HepG2 (cell line): ENCODE results near the gene VEGFA. TPM values are rescaled to one million over a fixed set of nuclear protein-coding genes. Genes with fewer than 3 reads are reported as not detected.
A peak's percentile ranks its signal among the peaks of the same experiment; 100 is the strongest.

Source experiments
- BRD4 ChIP-seq: sonication (generic); formaldehyde crosslinking; IDR thresholded peaks from 2 replicates; pipeline ENCODE4 v1.4.0; 2020; ENCODE audit warnings: missing genetic modification reagents
- DNMT1 ChIP-seq: sonication (generic); formaldehyde crosslinking; IDR thresholded peaks from 2 replicates; pipeline ENCODE4 v1.5.1; 2020; ENCODE audit warnings: mild to moderate bottlenecking, missing genetic modification reagents
- FOXC1 ChIP-seq: sonication (generic); formaldehyde crosslinking; IDR thresholded peaks from 2 replicates; pipeline ENCODE4 v1.8.0; 2022; ENCODE audit warnings: mild to moderate bottlenecking, missing genetic modification reagents, borderline replicate concordance
- GATAD1 ChIP-seq: IDR thresholded peaks from 2 replicates; pipeline ENCODE4 v1.6.1; 2016; ENCODE audit warnings: missing genetic modification reagents, missing compliant biosample characterization
- GLI4 ChIP-seq: sonication (generic); formaldehyde crosslinking; IDR thresholded peaks from 2 replicates; pipeline ENCODE4 v1.5.1; 2020; ENCODE audit warnings: missing genetic modification reagents, mild to moderate bottlenecking, moderate library complexity, borderline replicate concordance
- IKZF4 ChIP-seq: sonication (generic); formaldehyde crosslinking; IDR thresholded peaks from 2 replicates; pipeline ENCODE4 v1.5.1; 2020; ENCODE audit warnings: borderline replicate concordance, mild to moderate bottlenecking, low read depth, missing genetic modification reagents; ENCODE audit errors: not compliant biosample characterization
- KDM1A ChIP-seq: IDR thresholded peaks from 2 replicates; pipeline ENCODE4 v1.6.1; 2016; ENCODE audit warnings: missing compliant biosample characterization
- KMT2B ChIP-seq: IDR thresholded peaks from 2 replicates; pipeline ENCODE4 v1.6.1; 2016; ENCODE audit warnings: missing genetic modification reagents, missing compliant biosample characterization
- NFE2 ChIP-seq: sonication (generic); formaldehyde crosslinking; IDR thresholded peaks from 2 replicates; pipeline ENCODE4 v1.4.0; 2020; ENCODE audit warnings: missing genetic modification reagents
- REL ChIP-seq: sonication (generic); formaldehyde crosslinking; conservative IDR thresholded peaks from 2 replicates; pipeline ENCODE4 v1.8.0; 2022; ENCODE audit warnings: mild to moderate bottlenecking, missing genetic modification reagents, moderate library complexity
- SRSF1 ChIP-seq: fragments of 200-400 bp; formaldehyde crosslinking; optimal IDR thresholded peaks from 2 replicates; pipeline ENCODE3; 2017; ENCODE audit warnings: mild to moderate bottlenecking, low read depth, low read length, moderate library complexity
- STAG1 ChIP-seq: sonication (generic); formaldehyde crosslinking; IDR thresholded peaks from 2 replicates; pipeline ENCODE4 v1.4.0; 2020; ENCODE audit warnings: missing genetic modification reagents
- SUZ12 ChIP-seq: fragments of 150-350 bp; IDR thresholded peaks from 2 replicates; pipeline ENCODE4 v1.6.1; 2014; ENCODE audit warnings: low read depth, low read length
- ZFYVE20 ChIP-seq: sonication (generic); formaldehyde crosslinking; IDR thresholded peaks from 2 replicates; pipeline ENCODE4 v1.8.0; 2023; ENCODE audit warnings: low read depth, mild to moderate bottlenecking, moderate library complexity, missing genetic modification reagents, borderline replicate concordance
- ZNF282 ChIP-seq: fragments of 450-650 bp; IDR thresholded peaks from 2 replicates; pipeline ENCODE4 v1.6.1; 2018; ENCODE audit not compliant: partially characterized antibody
- ZNF3 ChIP-seq: IDR thresholded peaks from 2 replicates; pipeline ENCODE4 v1.7.0; 2017; ENCODE audit warnings: inconsistent platforms
- ZNF543 ChIP-seq: sonication (generic); formaldehyde crosslinking; IDR thresholded peaks from 2 replicates; pipeline ENCODE4 v1.4.0; 2020; ENCODE audit warnings: mild to moderate bottlenecking, missing genetic modification reagents
- ZNF614 ChIP-seq: IDR thresholded peaks from 2 replicates; pipeline ENCODE4 v1.6.1; 2018; ENCODE audit warnings: missing biosample characterization, missing genetic modification reagents, inconsistent platforms, borderline replicate concordance
- ZNF687 ChIP-seq: sonication (generic); formaldehyde crosslinking; IDR thresholded peaks from 2 replicates; pipeline ENCODE4 v1.5.1; 2020; ENCODE audit warnings: mild to moderate bottlenecking, missing genetic modification reagents, moderate library complexity
- ZNF761 ChIP-seq: sonication (generic); formaldehyde crosslinking; conservative IDR thresholded peaks from 2 replicates; pipeline ENCODE4 v1.4.0; 2020; ENCODE audit warnings: mild to moderate bottlenecking, missing genetic modification reagents
- ZSCAN22 ChIP-seq: sonication (generic); formaldehyde crosslinking; IDR thresholded peaks from 2 replicates; pipeline ENCODE4 v1.4.0; 2020; ENCODE audit warnings: mild to moderate bottlenecking, missing genetic modification reagents
- polyA plus RNA-seq, 8 experiments: library from polyadenylated mRNA; depleted of rRNA in 3 of 8; stranded (reverse) in 7 of 8; unstranded in 1 of 8; fragments of >200 nt; fragmentation: Illumina TruSeq in 4 of 8; extraction: Trizol in 4 of 8; gene quantifications; 2 replicates each; pipeline versions ENCODE4 v1.2.1 to v1.2.3, GENCODE V29; 2011 to 2016; ENCODE audit warnings: low read depth in 4 of 8, missing spikeins in 1 of 8, mixed read lengths in 1 of 8; ENCODE audit not compliant: insufficient read depth in 1 of 8
- total RNA-seq, 5 experiments: library from RNA; depleted of rRNA; stranded (reverse); fragments of >200 nt; fragmentation: Illumina TruSeq; extraction: Trizol; gene quantifications; 2 replicates each; pipeline ENCODE4 v1.2.3, GENCODE V29; 2016; ENCODE audit warnings: low read depth in 1 of 5
- TF ChIP-seq, protein P1 (sequence below): IDR thresholded peaks from 2 replicates; pipeline ENCODE4 v1.6.1; 2012; ENCODE audit warnings: inconsistent platforms
- TF ChIP-seq, protein P2 (sequence below): sonication (generic); formaldehyde crosslinking; IDR thresholded peaks from 2 replicates; pipeline ENCODE4 v1.4.0; 2020; ENCODE audit warnings: missing genetic modification reagents
- TF ChIP-seq, protein P3 (sequence below): sonication (generic); formaldehyde crosslinking; IDR thresholded peaks from 2 replicates; pipeline ENCODE4 v1.5.0; 2020; ENCODE audit warnings: mild to moderate bottlenecking, missing genetic modification reagents

The VEGFA gene
- total and polyA plus RNA-seq, 2 of the 13 experiments (the other 11 are each of a cell fraction or from before 2014, with no cell fraction given), result 68.1 to 629 TPM

- TF ChIP-seq, protein P1, sequence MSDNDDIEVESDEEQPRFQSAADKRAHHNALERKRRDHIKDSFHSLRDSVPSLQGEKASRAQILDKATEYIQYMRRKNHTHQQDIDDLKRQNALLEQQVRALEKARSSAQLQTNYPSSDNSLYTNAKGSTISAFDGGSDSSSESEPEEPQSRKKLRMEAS, result no peak
- TF ChIP-seq KDM1A (CRISPR knock-in tag), result peak; percentile 71; the same call in 1 of the 2 replicates
- TF ChIP-seq ZNF614 (CRISPR knock-in tag), result 0 out of 2 replicates have a peak, but pooled peaks have one; percentile 31
- TF ChIP-seq BRD4 (CRISPR knock-in tag), result no peak
- TF ChIP-seq ZNF543 (CRISPR knock-in tag), result no peak
- TF ChIP-seq KMT2B (CRISPR knock-in tag), result no peak
- no peak for TF ChIP-seq ZNF761
- TF ChIP-seq ZFYVE20 (CRISPR knock-in tag), result no peak
- TF ChIP-seq, protein P2, sequence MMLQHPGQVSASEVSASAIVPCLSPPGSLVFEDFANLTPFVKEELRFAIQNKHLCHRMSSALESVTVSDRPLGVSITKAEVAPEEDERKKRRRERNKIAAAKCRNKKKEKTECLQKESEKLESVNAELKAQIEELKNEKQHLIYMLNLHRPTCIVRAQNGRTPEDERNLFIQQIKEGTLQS (CRISPR knock-in tag), result 0 out of 2 replicates have a peak, but pooled peaks have one; percentile 48
- TF ChIP-seq, protein P3, sequence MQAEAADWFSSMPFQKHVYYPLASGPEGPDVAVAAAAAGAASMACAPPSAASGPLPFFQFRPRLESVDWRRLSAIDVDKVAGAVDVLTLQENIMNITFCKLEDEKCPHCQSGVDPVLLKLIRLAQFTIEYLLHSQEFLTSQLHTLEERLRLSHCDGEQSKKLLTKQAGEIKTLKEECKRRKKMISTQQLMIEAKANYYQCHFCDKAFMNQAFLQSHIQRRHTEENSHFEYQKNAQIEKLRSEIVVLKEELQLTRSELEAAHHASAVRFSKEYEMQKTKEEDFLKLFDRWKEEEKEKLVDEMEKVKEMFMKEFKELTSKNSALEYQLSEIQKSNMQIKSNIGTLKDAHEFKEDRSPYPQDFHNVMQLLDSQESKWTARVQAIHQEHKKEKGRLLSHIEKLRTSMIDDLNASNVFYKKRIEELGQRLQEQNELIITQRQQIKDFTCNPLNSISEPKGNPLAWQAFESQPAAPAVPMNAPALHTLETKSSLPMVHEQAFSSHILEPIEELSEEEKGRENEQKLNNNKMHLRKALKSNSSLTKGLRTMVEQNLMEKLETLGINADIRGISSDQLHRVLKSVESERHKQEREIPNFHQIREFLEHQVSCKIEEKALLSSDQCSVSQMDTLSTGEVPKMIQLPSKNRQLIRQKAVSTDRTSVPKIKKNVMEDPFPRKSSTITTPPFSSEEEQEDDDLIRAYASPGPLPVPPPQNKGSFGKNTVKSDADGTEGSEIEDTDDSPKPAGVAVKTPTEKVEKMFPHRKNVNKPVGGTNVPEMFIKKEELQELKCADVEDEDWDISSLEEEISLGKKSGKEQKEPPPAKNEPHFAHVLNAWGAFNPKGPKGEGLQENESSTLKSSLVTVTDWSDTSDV (CRISPR knock-in tag), result 0 out of 2 replicates have a peak, but pooled peaks have one; percentile 36
- TF ChIP-seq STAG1 (CRISPR knock-in tag), result 0 out of 2 replicates have a peak, but pooled peaks have one; percentile 6
- no peak for TF ChIP-seq SRSF1
- TF ChIP-seq REL (CRISPR knock-in tag), result no peak
- peak; percentile 71; the same call in 1 of the 2 replicates for TF ChIP-seq ZNF3 (CRISPR knock-in tag)
- TF ChIP-seq GLI4 (CRISPR knock-in tag), result 0 out of 2 replicates have a peak, but pooled peaks have one; percentile 15
- TF ChIP-seq FOXC1 (CRISPR knock-in tag), result 0 out of 2 replicates have a peak, but pooled peaks have one; percentile 2
- TF ChIP-seq GATAD1 (CRISPR knock-in tag), result no peak
- TF ChIP-seq ZSCAN22 (CRISPR knock-in tag), result no peak
- no peak for TF ChIP-seq NFE2 (CRISPR knock-in tag)
- TF ChIP-seq ZNF687 (CRISPR knock-in tag), result peak; percentile 48; the same call in 1 of the 2 replicates
- no peak for TF ChIP-seq SUZ12
- no peak for TF ChIP-seq ZNF282
- no peak for TF ChIP-seq IKZF4 (CRISPR knock-in tag)
- no peak for TF ChIP-seq DNMT1 (CRISPR knock-in tag)
These were observed 34.0 kb downstream of the VEGFA start (continued) for GRCh38 chr6:43803783-43804549.
